HFFc6 (cell line): ENCODE data around the gene KRT8. TPM values are rescaled to one million over a fixed set of nuclear protein-coding genes. Genes with fewer than 3 reads are reported as not detected.

Experiments used
- DNase-seq: peaks from one replicate; pipeline ENCODE4 v3.0.0-alpha.2; 2018
- H3K27ac Mint-ChIP-seq: 2 replicates; pipeline ENCODE4 v1.8.0; 2020; ENCODE audit warnings: mild to moderate bottlenecking, mixed read lengths
- H3K27me3 Mint-ChIP-seq: 2 replicates; pipeline ENCODE4 v1.8.0; 2021; ENCODE audit warnings: mild to moderate bottlenecking, moderate library complexity, mixed read lengths; ENCODE audit not compliant: insufficient read depth
- H3K36me3 Mint-ChIP-seq: 2 replicates; pipeline ENCODE4 v1.8.0; 2021; ENCODE audit warnings: low read depth, mixed read lengths
- H3K4me1 Mint-ChIP-seq: 2 replicates; pipeline ENCODE4 v1.8.0; 2020; ENCODE audit warnings: low read depth, mixed read lengths
- H3K4me3 Mint-ChIP-seq: 2 replicates; pipeline ENCODE4 v1.8.0; 2020; ENCODE audit warnings: mild to moderate bottlenecking, moderate library complexity, mixed read lengths
- H3K9me3 Mint-ChIP-seq: 2 replicates; pipeline ENCODE4 v1.8.0; 2020; ENCODE audit warnings: mild to moderate bottlenecking, mixed read lengths
- CTCF ChIP-seq: fragments of 200-600 bp; sonication (generic); IDR thresholded peaks from 2 replicates; pipeline ENCODE4 v1.5.0; 2021; ENCODE audit warnings: antibody characterized with exemption, mild to moderate bottlenecking
- total RNA-seq, 6 experiments: library from RNA; stranded (reverse); fragmentation: NEBNext Ultra II Directional; extraction: Animal tissue kit (Norgen Biotek cat#: 25700); gene quantifications; 2 replicates in 1 of 6; 3 replicates in 5 of 6; pipeline ENCODE4 v1.2.3, GENCODE V29; 2021

KRT8 gene
- total RNA-seq, 6 experiments from 2014 or later, result 41.4 to 50.4 (median 44.8) TPM

GRCh38 chr12:52929538-52929937, 24.7 kb upstream of the KRT8 start:
- peaks cover 59% of the 10 kb centered on the region for H3K4me1 Mint-ChIP-seq
- no peak overlapping the region for H3K4me3 Mint-ChIP-seq
- H3K27me3 Mint-ChIP-seq, result peaks cover 2% of the 10 kb centered on the region
- DNase-seq, result no peak
- H3K27ac Mint-ChIP-seq, result peak overlapping the region; percentile 42
- TF ChIP-seq CTCF, result no peak
- H3K9me3 Mint-ChIP-seq, result no peaks in the 10 kb centered on the region
- H3K36me3 Mint-ChIP-seq, result 0 out of 2 replicates have a peak, but pooled peaks cover 10% of the 10 kb centered on the region

DNA sequence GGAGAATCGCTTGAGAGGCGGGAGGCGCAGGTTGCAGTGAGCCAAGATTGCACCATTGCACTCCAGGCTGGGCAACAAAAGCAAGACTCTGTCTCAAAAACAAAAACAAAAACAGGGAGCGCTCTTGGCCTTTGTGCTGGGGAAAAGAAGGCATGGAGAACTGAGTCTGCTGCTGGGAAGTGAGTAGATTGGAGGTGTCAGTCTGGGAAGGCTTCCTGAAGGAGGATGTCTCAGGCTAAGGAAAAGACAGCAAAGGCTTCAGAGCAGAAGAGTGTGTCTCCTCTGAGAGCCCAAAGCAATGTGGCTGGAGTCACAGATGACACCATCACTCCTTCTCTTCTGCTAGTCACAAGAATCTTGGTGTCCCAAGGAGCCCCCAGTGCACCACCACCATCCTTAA, 23.1 kb upstream of the KRT8 start:
- peaks cover 62% of the 10 kb centered on the region for H3K4me1 Mint-ChIP-seq
- DNase-seq, result no peak
- peak overlapping the region; percentile 100 for H3K27ac Mint-ChIP-seq
- 0 out of 2 replicates have a peak, but pooled peaks cover 7% of the 10 kb centered on the region for H3K36me3 Mint-ChIP-seq
- H3K9me3 Mint-ChIP-seq, result no peaks in the 10 kb centered on the region
- TF ChIP-seq CTCF, result no peak
- no peak overlapping the region for H3K4me3 Mint-ChIP-seq
- peaks cover 2% of the 10 kb centered on the region for H3K27me3 Mint-ChIP-seq

GRCh38 chr12:52926596-52927234, 21.8 kb upstream of the KRT8 start:
- Mint-ChIP-seq H3K4me1 (peaks cover 62% of the 10 kb centered on the region), H3K4me3 (peak overlapping the region; percentile 75), H3K27ac (peak overlapping the region; percentile 100), H3K27me3 (peaks cover 4% of the 10 kb centered on the region), H3K36me3 (0 out of 2 replicates have a peak, but pooled peaks cover 7% of the 10 kb centered on the region), H3K9me3 (no peaks in the 10 kb centered on the region)
- TF ChIP-seq CTCF, result no peak
- DNase-seq, result no peak

DNA sequence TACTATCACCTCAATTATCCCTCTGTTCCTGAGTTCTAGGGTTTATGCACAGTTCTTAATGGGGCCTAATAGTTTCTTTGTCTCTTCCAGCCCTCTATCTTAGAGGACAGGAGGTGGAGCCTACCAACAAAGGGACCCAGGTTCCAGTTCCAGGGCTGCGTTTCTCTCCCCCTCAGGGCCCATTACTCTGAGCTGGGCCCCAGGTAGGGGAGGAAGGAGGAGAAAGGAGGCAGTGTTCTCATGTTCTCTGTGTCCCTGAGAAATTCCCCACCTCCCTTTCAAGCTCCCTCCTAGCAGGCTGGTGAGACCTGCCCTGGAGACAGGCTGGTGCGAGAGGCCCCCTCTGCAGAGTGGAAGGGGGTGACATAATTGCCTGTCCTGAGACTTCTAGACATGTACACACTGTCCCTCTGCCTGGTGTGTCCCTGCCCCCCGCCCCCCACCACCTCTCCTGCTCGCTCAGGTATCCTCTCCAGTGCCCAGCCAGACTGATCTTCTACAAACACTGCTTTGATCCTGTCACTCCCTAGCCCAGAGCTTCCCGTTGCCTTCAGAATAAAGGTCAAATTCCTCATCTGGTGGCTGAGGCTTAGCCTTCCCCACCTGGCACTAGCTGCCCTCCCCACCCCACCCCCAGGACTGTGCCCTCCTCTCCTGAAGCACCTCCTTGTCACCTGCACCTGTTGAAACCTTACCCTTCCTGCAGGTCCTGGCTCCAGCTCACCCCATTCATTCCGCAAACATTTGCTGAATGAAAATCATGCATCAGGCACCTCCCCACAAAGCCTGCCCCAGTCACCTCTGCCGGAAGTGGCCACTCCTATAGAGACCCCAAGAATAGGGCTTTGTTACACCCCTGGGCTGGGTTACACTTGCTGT, 21.1 kb upstream of the KRT8 start:
- peak overlapping the region; percentile 75 for H3K4me3 Mint-ChIP-seq
- H3K27ac Mint-ChIP-seq, result peak overlapping the region; percentile 100
- no peak for DNase-seq
- peaks cover 69% of the 10 kb centered on the region for H3K4me1 Mint-ChIP-seq
- H3K9me3 Mint-ChIP-seq, result no peaks in the 10 kb centered on the region
- 0 out of 2 replicates have a peak, but pooled peaks cover 6% of the 10 kb centered on the region for H3K36me3 Mint-ChIP-seq
- no peak for TF ChIP-seq CTCF
- H3K27me3 Mint-ChIP-seq, result peaks cover 4% of the 10 kb centered on the region

GRCh38 chr12:52924764-52925716, 20.2 kb upstream of the KRT8 start:
- Mint-ChIP-seq H3K9me3 (no peaks in the 10 kb centered on the region), H3K4me3 (peak overlapping the region; percentile 75), H3K27ac (peak overlapping the region; percentile 100), H3K27me3 (peaks cover 4% of the 10 kb centered on the region), H3K4me1 (peaks cover 67% of the 10 kb centered on the region), H3K36me3 (no peaks in the 10 kb centered on the region)
- no peak for TF ChIP-seq CTCF
- DNase-seq, result peak; percentile 90
